Lung microvascular endothelial cell (primary cell): ENCODE measurements around the gene ARVCF. TPM values are rescaled to one million over a fixed set of nuclear protein-coding genes. Genes with fewer than 3 reads are reported as not detected.
A peak's percentile ranks its signal among the peaks of the same experiment; 100 is the strongest.

Experiments used
- DNase-seq, 2 donors: peaks; one replicate each; pipeline versions ENCODE4 v3.0.0 to v3.0.0-alpha.2; 2010; ENCODE audit warnings: low read depth in 2 of 2
- total RNA-seq: library from RNA; depleted of rRNA; stranded (reverse); fragments of >200 nt; gene quantifications from 2 replicates; pipeline ENCODE4 v1.2.1, GENCODE V29; 2014

ARVCF gene
- total RNA-seq = 46.0 and 72.0 TPM in 2 replicates

GRCh38 chr22:20016734-20017621 lies at the start of gene ARVCF:
TSS of gene ARVCF (minus strand) at chr22:20016823. CDS start at chr22:19990794, 26,029 bp downstream.
- peak; percentile 91 to 95 for DNase-seq

GRCh38 chr22:20065896-20066616 lies 49.4 kb upstream of the ARVCF start:
- DNase-seq = no peak

- DNase-seq = no peak
Observed at GRCh38 chr22:20064545-20065262, 48.1 kb upstream of the ARVCF start.

- no peak for DNase-seq
Observed at GRCh38 chr22:20064140-20064480, 47.5 kb upstream of the ARVCF start.

- peak in 1 of 2 donors; percentile 13 for DNase-seq
Observed at GRCh38 chr22:20063271-20064139, 46.9 kb upstream of the ARVCF start.

- DNase-seq = peak in 1 of 2 donors; percentile 85
Observed at GRCh38 chr22:20062766-20063083, 46.1 kb upstream of the ARVCF start.

- no peak for DNase-seq
Observed at GRCh38 chr22:20062043-20062765, 45.6 kb upstream of the ARVCF start.

- peak; percentile 40 to 91 for DNase-seq
Observed at GRCh38 chr22:20061481-20061861, 44.8 kb upstream of the ARVCF start.

GRCh38 chr22:20060700-20061480 lies 44.3 kb upstream of the ARVCF start:
- no peak for DNase-seq

- DNase-seq = no peak
Observed at GRCh38 chr22:20058989-20059770, 42.6 kb upstream of the ARVCF start.

- DNase-seq = no peak
Observed at GRCh38 chr22:20057596-20058268, 41.1 kb upstream of the ARVCF start.

- no peak for DNase-seq
Observed at GRCh38 chr22:20056696-20057386, 40.2 kb upstream of the ARVCF start.

- DNase-seq = no peak
Observed at GRCh38 chr22:20056161-20056560, 39.5 kb upstream of the ARVCF start.

- DNase-seq = no peak
Observed at GRCh38 chr22:20055654-20056053, 39.0 kb upstream of the ARVCF start.

- DNase-seq = no peak
Observed at GRCh38 chr22:20055144-20055543, 38.5 kb upstream of the ARVCF start.

GRCh38 chr22:20054485-20054884 lies 37.9 kb upstream of the ARVCF start:
- no peak for DNase-seq

- DNase-seq = no peak
Observed at GRCh38 chr22:20054034-20054427, 37.4 kb upstream of the ARVCF start.
